Erythroblast (primary cell): Measurements from ENCODE around the gene TCHHL1.

Source experiments
- GATA1 ChIP-seq: IDR thresholded peaks from 2 replicates; pipeline ENCODE4 v1.6.1; 2011; ENCODE audit warnings: low read depth, mild to moderate bottlenecking, control low read depth, low read length, moderate library complexity
- POLR2A ChIP-seq: IDR thresholded peaks from 2 replicates; pipeline ENCODE4 v1.6.1; 2011; ENCODE audit warnings: mild to moderate bottlenecking, low read length

DNA sequence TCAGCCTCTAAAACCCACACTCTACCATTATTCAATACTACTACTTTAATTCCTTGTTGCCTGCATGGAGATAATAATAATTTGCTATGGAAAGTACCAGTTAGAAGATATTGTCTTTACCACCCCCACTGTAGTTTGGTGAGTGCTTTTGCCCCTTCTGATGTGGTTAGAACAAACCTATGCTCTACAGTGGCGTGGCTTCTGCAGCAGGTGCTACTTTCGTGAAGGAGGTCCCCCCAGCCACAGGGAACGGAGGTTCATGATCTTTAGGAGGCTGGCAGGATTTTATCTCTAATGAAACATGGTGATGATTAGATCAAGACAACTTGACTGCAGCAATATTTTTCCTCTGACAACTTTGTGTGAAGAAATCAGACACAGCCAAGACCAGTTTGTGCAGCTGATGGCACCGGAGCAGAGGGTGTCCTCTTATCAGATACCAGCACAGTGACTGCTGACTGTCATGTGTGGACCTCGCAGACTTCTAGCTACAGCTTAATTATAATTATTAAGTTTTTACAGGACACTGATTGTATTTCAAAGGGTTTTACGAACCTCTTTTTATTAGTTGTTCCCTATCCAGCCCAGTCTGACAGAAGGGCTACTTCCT lies 37.1 kb upstream of the TCHHL1 start:
- TF ChIP-seq POLR2A (no peak), GATA1 (no peak)
